ENCODE results near the gene HM13. TPM values are rescaled to one million over a fixed set of nuclear protein-coding genes. Genes with fewer than 3 reads are reported as not detected.

Gene HM13
- total and polyA plus RNA-seq, 2 of the 13 experiments (the other 11 are each of a cell fraction or from before 2014, with no cell fraction given) = 118 to 243 TPM

GRCh38 chr20:31608251-31608945 lies 94.2 kb downstream of the HM13 start (continued):
- peak; percentile 98 for TF ChIP-seq DPF2 (CRISPR knock-in tag; IDR thresholded peaks at IDR 0.05; ENCODE audit: borderline replicate concordance, low read depth)
- no peak for TF ChIP-seq ZFAT (CRISPR knock-in tag; conservative IDR thresholded peaks at IDR 0.05)
- peak; percentile 97 for TF ChIP-seq ZMYM4 (CRISPR knock-in tag; IDR thresholded peaks at IDR 0.05)
- peak; percentile 88; the same call in 1 of the 2 replicates for TF ChIP-seq ZFP62 (CRISPR knock-in tag; IDR thresholded peaks at IDR 0.05)
- peak; percentile 100 for TF ChIP-seq PPARG (CRISPR knock-in tag; conservative IDR thresholded peaks at IDR 0.05)
- no peak for TF ChIP-seq SCMH1 (CRISPR knock-in tag; IDR thresholded peaks at IDR 0.05; ENCODE audit: borderline replicate concordance)
- TF ChIP-seq ZNF788 (CRISPR knock-in tag; IDR thresholded peaks at IDR 0.05; ENCODE audit: borderline replicate concordance) = peak; percentile 100
- TF ChIP-seq CBX2 (IDR thresholded peaks at IDR 0.05; ENCODE audit: low read depth, low read length) = no peak
- TF ChIP-seq CBX2 (CRISPR knock-in tag; IDR thresholded peaks at IDR 0.05; ENCODE audit: low read depth) = peak; percentile 94
- TF ChIP-seq ZNF337 (CRISPR knock-in tag; IDR thresholded peaks at IDR 0.05; ENCODE audit: borderline replicate concordance, low read depth) = peak; percentile 97
- TF ChIP-seq HMGXB3 (CRISPR knock-in tag; IDR thresholded peaks at IDR 0.05; ENCODE audit: borderline replicate concordance) = peak; percentile 72; the same call in 1 of the 2 replicates
- TF ChIP-seq SMYD3 (CRISPR knock-in tag; IDR thresholded peaks at IDR 0.05) = peak; percentile 98
- peak; percentile 100 for TF ChIP-seq NFATC3 (CRISPR knock-in tag; IDR thresholded peaks at IDR 0.05)
- TF ChIP-seq ZNF839 (CRISPR knock-in tag; IDR thresholded peaks at IDR 0.05; ENCODE audit: borderline replicate concordance) = peak; percentile 84; the same call in 1 of the 2 replicates
- TF ChIP-seq ZNF646 (CRISPR knock-in tag; IDR thresholded peaks at IDR 0.05) = peak; percentile 90
- TF ChIP-seq SAFB2 (CRISPR knock-in tag; IDR thresholded peaks at IDR 0.05; ENCODE audit: borderline replicate concordance, low read depth) = peak; percentile 89; the same call in 1 of the 2 replicates
- peak; percentile 100 for TF ChIP-seq SMAD1 (CRISPR knock-in tag; IDR thresholded peaks at IDR 0.05; ENCODE audit: borderline replicate concordance, low read depth)
- TF ChIP-seq ZFP37 (CRISPR knock-in tag; IDR thresholded peaks at IDR 0.05; ENCODE audit: borderline replicate concordance) = peak; percentile 83; the same call in 1 of the 2 replicates

Measured in HepG2 (cell line).